PC-9 (cell line): Measurements from ENCODE around the gene NPM3. TPM values are rescaled to one million over a fixed set of nuclear protein-coding genes. Genes with fewer than 3 reads are reported as not detected.
A peak's percentile ranks its signal among the peaks of the same experiment; 100 is the strongest.

Experiments used
- BruUV-seq: library from RNA; stranded (reverse); fragments of 400-500 nt; replicated peaks from 2 replicates; lab custom pipeline; 2021; lab: Mats Ljungman, UMichigan
- CTCF ChIA-PET: fragments of 300-600 bp; sonication (Branson Sonifier 250); formaldehyde crosslinking; loops from one replicate; lab custom pipeline; 2022; ENCODE audit warnings: antibody characterized with exemption; lab: Charles Lee
- POLR2A ChIA-PET: fragments of 300-600 bp; sonication (Branson Sonifier 250); formaldehyde crosslinking; loops from one replicate; lab custom pipeline; 2022; ENCODE audit warnings: antibody characterized with exemption; ENCODE audit not compliant: unreplicated experiment; lab: Charles Lee
- DNase-seq, 2 experiments: peaks; one replicate each; pipeline versions ENCODE4 v3.0.0 to v3.0.0-alpha.2; 2015 to 2022; ENCODE audit warnings: mixed read lengths in 1 of 2
- H2AFZ ChIP-seq: fragments of 200-600 bp; sonication (generic); 2 replicates; pipeline ENCODE4 v1.8.1; 2017; ENCODE audit warnings: antibody characterized with exemption
- H3F3A ChIP-seq: fragments of 200-600 bp; sonication (generic); 2 replicates; pipeline ENCODE4 v1.8.1; 2017; ENCODE audit warnings: antibody characterized with exemption, mild to moderate bottlenecking, low read depth; ENCODE audit not compliant: insufficient read depth
- H3K27ac ChIP-seq: fragments of 200-600 bp; sonication (generic); 2 replicates; pipeline ENCODE4 v1.6.1; 2016; ENCODE audit warnings: mixed run types
- H3K27me3 ChIP-seq: fragments of 200-600 bp; sonication (generic); 2 replicates; pipeline ENCODE4 v1.6.1; 2016; ENCODE audit warnings: low read depth, mixed run types; ENCODE audit not compliant: insufficient read depth
- H3K36me3 ChIP-seq: fragments of 200-600 bp; sonication (generic); 2 replicates; pipeline ENCODE4 v1.6.1; 2016; ENCODE audit warnings: low read depth, mixed run types
- H3K4me1 ChIP-seq: fragments of 200-600 bp; sonication (generic); replicated peaks from 2 replicates; pipeline ENCODE4 v1.6.1; 2016; ENCODE audit warnings: mixed run types; ENCODE audit not compliant: insufficient read depth
- H3K4me2 ChIP-seq: fragments of 200-600 bp; sonication (generic); 2 replicates; pipeline ENCODE4 v1.6.1; 2017; ENCODE audit warnings: mixed run types
- H3K4me3 ChIP-seq: fragments of 200-600 bp; sonication (generic); 2 replicates; pipeline ENCODE4 v1.6.1; 2016; ENCODE audit warnings: mixed run types
- H3K79me2 ChIP-seq: fragments of 200-600 bp; sonication (generic); 2 replicates; pipeline ENCODE4 v1.6.1; 2017; ENCODE audit warnings: low read depth, mixed run types
- H3K9me2 ChIP-seq: fragments of 200-600 bp; sonication (generic); 2 replicates; pipeline ENCODE4 v1.8.1; 2017; ENCODE audit warnings: mild to moderate bottlenecking; ENCODE audit not compliant: insufficient read depth
- H3K9me3 ChIP-seq: fragments of 200-600 bp; sonication (generic); 2 replicates; pipeline ENCODE4 v1.8.1; 2016; ENCODE audit warnings: low read depth; ENCODE audit not compliant: insufficient read depth
- H4K20me1 ChIP-seq: fragments of 200-600 bp; sonication (generic); 2 replicates; pipeline ENCODE4 v1.8.1; 2017; ENCODE audit not compliant: insufficient read depth
- EZH2 ChIP-seq: fragments of 200-600 bp; sonication (generic); IDR thresholded peaks from 2 replicates; pipeline ENCODE4 v1.8.0; 2017; ENCODE audit warnings: antibody characterized with exemption, low read depth
- intact Hi-C: fragments of 100-400 bp; cut with micrococcal nuclease; formaldehyde crosslinking; loops from one replicate; pipeline ENCODE4 v1.10.0; 2022; ENCODE audit not compliant: unreplicated experiment
- total RNA-seq: library from RNA; stranded (reverse); gene quantifications from 2 replicates; pipeline ENCODE4 v1.2.3, GENCODE V29; 2021
- TF ChIP-seq, protein P1 (sequence below): fragments of 200-600 bp; sonication (generic); conservative IDR thresholded peaks from 2 replicates; pipeline ENCODE4 v1.6.1; 2017; ENCODE audit warnings: mixed run types, antibody characterized with exemption, mild to moderate bottlenecking, moderate library complexity

NPM3 gene
- total RNA-seq, 1 experiment from 2014 or later, result 36.1 TPM

DNA sequence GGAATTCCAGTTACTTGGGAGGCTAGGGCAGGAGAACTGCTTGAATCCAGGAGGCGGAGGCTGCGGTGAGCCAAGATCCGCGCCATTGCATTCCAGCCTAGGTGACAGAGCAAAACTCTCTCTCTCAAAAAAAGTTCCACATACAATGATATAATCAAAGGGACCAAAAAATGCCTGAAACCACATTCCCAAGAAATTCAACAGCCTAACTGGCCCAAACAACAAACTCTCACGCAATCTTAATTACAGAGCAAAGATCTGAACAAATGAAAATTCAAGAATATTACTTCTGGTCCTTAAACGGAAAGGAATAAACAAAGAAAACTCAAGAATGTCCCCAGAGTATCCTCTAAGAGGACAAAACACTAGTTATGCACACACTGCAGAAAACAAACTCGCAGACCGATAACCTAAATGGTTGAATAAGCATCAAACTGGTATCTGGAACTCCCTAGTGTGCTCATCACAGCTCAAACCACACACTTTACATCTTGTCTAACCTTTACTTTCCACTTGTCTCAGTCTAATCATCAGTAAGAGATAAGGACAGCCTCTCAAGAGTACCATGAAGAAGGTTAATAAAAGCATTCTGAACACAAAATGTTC, 31.3 kb upstream of the NPM3 start:
- ChIA-PET CTCF (no interaction called here), POLR2A (no interaction called here)
- Histone ChIP-seq H3K9me3 (no peaks in the 10 kb centered on the region), H3K36me3 (peaks cover 14% of the 10 kb centered on the region; the same call in 1 of the 2 replicates), H3K27ac (no peak overlapping the region), H2AFZ (no peak overlapping the region), H3F3A (peaks cover 8% of the 10 kb centered on the region; the same call in 1 of the 2 replicates), H3K4me1 (peaks cover 26% of the 10 kb centered on the region), H3K9me2 (no peaks in the 10 kb centered on the region), H3K4me2 (peak overlapping the region; percentile 99), H3K79me2 (peaks cover 77% of the 10 kb centered on the region), H3K4me3 (peak overlapping the region; percentile 77; the same call in 1 of the 2 replicates), H3K27me3 (no peaks in the 10 kb centered on the region), H4K20me1 (peaks cover 52% of the 10 kb centered on the region)
- BruUV-seq, result no TSS peak
- intact Hi-C loops, result no loop called here
- no peak for DNase-seq
- TF ChIP-seq, protein P1, sequence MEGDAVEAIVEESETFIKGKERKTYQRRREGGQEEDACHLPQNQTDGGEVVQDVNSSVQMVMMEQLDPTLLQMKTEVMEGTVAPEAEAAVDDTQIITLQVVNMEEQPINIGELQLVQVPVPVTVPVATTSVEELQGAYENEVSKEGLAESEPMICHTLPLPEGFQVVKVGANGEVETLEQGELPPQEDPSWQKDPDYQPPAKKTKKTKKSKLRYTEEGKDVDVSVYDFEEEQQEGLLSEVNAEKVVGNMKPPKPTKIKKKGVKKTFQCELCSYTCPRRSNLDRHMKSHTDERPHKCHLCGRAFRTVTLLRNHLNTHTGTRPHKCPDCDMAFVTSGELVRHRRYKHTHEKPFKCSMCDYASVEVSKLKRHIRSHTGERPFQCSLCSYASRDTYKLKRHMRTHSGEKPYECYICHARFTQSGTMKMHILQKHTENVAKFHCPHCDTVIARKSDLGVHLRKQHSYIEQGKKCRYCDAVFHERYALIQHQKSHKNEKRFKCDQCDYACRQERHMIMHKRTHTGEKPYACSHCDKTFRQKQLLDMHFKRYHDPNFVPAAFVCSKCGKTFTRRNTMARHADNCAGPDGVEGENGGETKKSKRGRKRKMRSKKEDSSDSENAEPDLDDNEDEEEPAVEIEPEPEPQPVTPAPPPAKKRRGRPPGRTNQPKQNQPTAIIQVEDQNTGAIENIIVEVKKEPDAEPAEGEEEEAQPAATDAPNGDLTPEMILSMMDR, result no peak

- DNase-seq, result no peak
- peaks cover 71% of the 10 kb centered on the region for H3K79me2 ChIP-seq
- peaks cover 56% of the 10 kb centered on the region for H4K20me1 ChIP-seq
- no peak overlapping the region for H3K4me3 ChIP-seq
- intact Hi-C loops, result no loop called here
- H2AFZ ChIP-seq, result no peak overlapping the region
- no peak overlapping the region for H3K27ac ChIP-seq
- H3K4me2 ChIP-seq, result no peak overlapping the region
- no peaks in the 10 kb centered on the region for H3K9me3 ChIP-seq
- H3K9me2 ChIP-seq, result no peaks in the 10 kb centered on the region
- TF ChIP-seq EZH2, result no peak
- TF ChIP-seq, protein P1, result no peak
- H3K27me3 ChIP-seq, result no peaks in the 10 kb centered on the region
- POLR2A ChIA-PET, result interaction anchor here (0.8 kb wide), 1 partner anchor 714 kb away, joined by 4 read pairs; no protein-coding TSS in a partner anchor
- H3K36me3 ChIP-seq, result peaks cover 16% of the 10 kb centered on the region; the same call in 1 of the 2 replicates
- CTCF ChIA-PET, result no interaction called here
- H3K4me1 ChIP-seq, result peaks cover 18% of the 10 kb centered on the region
- 0 out of 2 replicates have a peak, but pooled peaks cover 4% of the 10 kb centered on the region for H3F3A ChIP-seq
- BruUV-seq, result no TSS peak
These were observed 29.4 kb upstream of the NPM3 start for GRCh38 chr10:101812606-101813005.

DNA sequence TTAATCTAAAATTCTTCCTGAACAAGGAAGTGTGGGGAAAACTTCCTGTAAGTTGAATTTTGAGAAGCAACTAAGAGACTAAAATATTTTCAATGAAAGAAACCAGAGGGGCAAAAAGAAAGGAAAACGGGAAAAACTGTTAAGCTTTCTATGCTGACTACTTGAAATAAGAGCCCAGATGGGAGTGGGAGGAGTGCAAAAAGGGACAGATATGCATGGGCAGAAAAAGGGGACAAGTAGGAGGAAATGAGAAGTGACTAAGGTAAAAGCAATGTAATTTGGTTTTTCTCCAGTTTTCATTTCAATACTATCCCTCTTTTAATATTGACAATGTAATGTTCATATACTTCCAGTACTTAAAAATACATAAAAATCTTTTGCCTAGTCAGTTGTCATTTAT, 23.9 kb upstream of the NPM3 start:
- H3K27me3 ChIP-seq, result no peaks in the 10 kb centered on the region
- no peak overlapping the region for H2AFZ ChIP-seq
- H4K20me1 ChIP-seq, result peaks cover 6% of the 10 kb centered on the region; the same call in 1 of the 2 replicates
- H3K4me2 ChIP-seq, result no peak overlapping the region
- peaks cover 17% of the 10 kb centered on the region for H3K79me2 ChIP-seq
- CTCF ChIA-PET, result no interaction called here
- POLR2A ChIA-PET, result no interaction called here
- H3F3A ChIP-seq, result no peaks in the 10 kb centered on the region
- H3K27ac ChIP-seq, result no peak overlapping the region
- intact Hi-C loops, result no loop called here
- no TSS peak for BruUV-seq
- no peaks in the 10 kb centered on the region for H3K9me3 ChIP-seq
- no peak overlapping the region for H3K4me3 ChIP-seq
- H3K9me2 ChIP-seq, result no peaks in the 10 kb centered on the region
- H3K36me3 ChIP-seq, result peaks cover 19% of the 10 kb centered on the region; the same call in 1 of the 2 replicates
- H3K4me1 ChIP-seq, result no peaks in the 10 kb centered on the region
- DNase-seq, result no peak
- TF ChIP-seq, protein P1, result no peak
- TF ChIP-seq EZH2, result no peak
